Measurements from ENCODE around the gene COL1A1. TPM values are rescaled to one million over a fixed set of nuclear protein-coding genes. Genes with fewer than 3 reads are reported as not detected.

COL1A1 gene
- total and polyA plus RNA-seq, 8 donors = 9.0 to 875 (median 20.9) TPM

DNA sequence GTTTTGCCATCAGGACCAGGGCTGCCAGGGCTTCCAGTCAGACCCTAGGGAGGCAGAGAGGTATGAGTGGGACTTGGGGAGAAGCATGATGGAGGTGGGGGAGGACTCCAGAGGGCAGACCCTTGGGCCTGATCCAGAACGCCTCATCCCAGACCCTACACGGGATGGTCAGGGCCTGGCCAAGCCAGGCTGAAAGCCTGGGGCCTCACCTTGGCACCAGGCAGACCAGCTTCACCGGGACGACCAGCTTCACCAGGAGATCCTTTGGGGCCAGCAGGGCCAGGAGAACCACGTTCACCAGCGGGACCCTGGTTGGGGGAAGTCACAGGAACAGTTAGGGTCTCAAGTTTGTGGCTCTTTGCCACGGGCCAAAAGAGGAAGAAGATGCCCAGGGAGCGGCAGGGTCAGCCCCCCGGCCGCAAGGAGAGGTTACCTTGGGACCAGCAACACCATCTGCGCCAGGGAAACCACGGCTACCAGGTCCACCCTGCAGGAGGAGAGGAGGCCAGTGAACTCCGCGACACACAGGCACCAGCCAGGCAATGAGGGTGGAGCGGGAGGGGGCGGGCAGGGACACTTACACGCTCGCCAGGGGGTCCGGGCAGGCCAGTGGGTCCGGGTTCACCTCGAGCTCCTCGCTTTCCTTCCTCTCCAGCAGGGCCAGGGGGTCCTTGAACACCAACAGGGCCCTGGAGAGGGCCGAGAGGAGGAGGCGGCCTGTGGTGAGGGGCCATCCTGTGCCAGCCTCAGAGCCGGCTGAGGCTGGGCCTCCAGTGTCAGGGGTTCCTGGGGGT, 7.1 kb downstream of the COL1A1 start:
- intact Hi-C loops (cut with DNase I) = no loop called here
- WGBS, 2 donors = 72 to 78% methylated on average over 25 of the region's 25 CpGs
- H3K9me3 ChIP-seq = no peaks in the 10 kb centered on the region
- H3K27ac ChIP-seq = no peak overlapping the region
- FAIRE-seq (no peak), DNase-seq (peak in 1 of 6 donors; percentile 19), ATAC-seq (no peak)
- TF ChIP-seq, protein P1, sequence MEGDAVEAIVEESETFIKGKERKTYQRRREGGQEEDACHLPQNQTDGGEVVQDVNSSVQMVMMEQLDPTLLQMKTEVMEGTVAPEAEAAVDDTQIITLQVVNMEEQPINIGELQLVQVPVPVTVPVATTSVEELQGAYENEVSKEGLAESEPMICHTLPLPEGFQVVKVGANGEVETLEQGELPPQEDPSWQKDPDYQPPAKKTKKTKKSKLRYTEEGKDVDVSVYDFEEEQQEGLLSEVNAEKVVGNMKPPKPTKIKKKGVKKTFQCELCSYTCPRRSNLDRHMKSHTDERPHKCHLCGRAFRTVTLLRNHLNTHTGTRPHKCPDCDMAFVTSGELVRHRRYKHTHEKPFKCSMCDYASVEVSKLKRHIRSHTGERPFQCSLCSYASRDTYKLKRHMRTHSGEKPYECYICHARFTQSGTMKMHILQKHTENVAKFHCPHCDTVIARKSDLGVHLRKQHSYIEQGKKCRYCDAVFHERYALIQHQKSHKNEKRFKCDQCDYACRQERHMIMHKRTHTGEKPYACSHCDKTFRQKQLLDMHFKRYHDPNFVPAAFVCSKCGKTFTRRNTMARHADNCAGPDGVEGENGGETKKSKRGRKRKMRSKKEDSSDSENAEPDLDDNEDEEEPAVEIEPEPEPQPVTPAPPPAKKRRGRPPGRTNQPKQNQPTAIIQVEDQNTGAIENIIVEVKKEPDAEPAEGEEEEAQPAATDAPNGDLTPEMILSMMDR (IDR thresholded peaks at IDR 0.05) = no peak
- H3K4me3 ChIP-seq = no peak overlapping the region
- H3K27me3 ChIP-seq = no peaks in the 10 kb centered on the region
- H3K4me1 ChIP-seq = peaks cover 0 to 3% (median 0%) of the 10 kb centered on the region in 3 donors
- H3K36me3 ChIP-seq = no peaks in the 10 kb centered on the region

DNA sequence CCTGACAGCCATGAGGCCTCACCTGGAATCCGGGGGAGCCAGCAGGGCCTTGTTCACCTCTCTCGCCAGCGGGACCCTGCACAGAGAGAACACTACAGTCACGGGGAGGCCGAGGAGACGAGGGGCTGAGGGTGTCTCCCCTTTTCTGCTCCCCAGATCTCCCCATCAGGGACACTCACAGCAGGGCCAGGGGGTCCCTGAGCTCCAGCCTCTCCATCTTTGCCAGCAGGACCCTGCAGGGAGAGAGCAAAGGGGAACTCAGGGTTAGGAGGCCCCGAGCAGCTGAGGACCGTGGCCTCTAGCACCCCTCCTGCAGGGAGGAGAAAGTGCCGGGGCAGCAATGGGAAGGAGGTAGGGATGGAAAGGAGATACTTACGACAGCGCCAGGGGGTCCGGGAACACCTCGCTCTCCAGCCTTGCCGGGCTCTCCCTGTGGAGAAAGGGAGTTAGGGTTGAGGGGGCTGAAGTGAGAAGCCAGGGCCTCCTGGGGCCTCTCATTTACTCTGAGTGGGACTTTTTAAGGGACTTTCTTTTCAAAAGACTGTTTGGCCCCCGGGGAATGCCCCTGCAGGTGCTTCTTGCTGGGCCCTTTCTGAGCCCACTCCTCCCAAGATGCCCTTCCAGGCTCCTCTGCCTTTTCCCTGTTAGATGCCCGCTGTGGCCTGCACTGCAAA, 8.7 kb downstream of the COL1A1 start:
- Histone ChIP-seq H3K4me3 (no peak overlapping the region), H3K4me1 (no peaks in the 10 kb centered on the region), H3K9me3 (no peaks in the 10 kb centered on the region), H3K27ac (no peak overlapping the region), H3K27me3 (no peaks in the 10 kb centered on the region), H3K36me3 (no peaks in the 10 kb centered on the region)
- no peak for FAIRE-seq
- intact Hi-C loops (cut with DNase I) = no loop called here
- TF ChIP-seq, protein P1 (IDR thresholded peaks at IDR 0.05) = no peak
- WGBS, 2 donors = 86 to 89% methylated on average over 16 of the region's 16 CpGs
- DNase-seq = peak in 1 of 6 donors; percentile 9
- ATAC-seq = no peak

DNA sequence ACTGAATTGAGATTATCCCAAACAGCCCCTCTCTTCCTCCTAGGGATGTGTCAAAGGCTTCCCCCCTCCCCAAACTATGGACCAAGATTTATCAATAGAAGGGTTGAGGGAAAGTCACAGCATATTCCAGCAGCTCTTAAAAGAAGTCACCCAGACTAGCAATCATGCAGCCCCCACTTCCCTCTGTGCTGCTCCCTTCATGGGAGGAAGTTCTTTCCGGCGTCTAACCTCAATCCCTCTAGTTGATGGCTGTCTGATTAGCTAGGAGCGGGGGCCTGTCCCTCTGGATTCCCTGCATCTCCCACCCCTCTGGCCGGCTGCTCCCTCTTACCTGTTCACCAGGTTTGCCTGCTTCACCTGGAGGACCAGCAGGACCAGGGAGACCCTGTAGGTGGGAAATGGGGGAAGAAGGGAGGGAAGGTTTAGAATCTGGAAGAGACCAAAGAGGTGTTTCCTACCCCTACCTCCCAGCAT, 9.2 kb downstream of the COL1A1 start:
- no peak for ATAC-seq
- no peaks in the 10 kb centered on the region for H3K27me3 ChIP-seq
- DNase-seq = no peak
- 75 to 83% methylated on average over 4 of the region's 4 CpGs for WGBS, 2 donors
- no peak overlapping the region for H3K27ac ChIP-seq
- no peaks in the 10 kb centered on the region for H3K9me3 ChIP-seq
- H3K36me3 ChIP-seq = no peaks in the 10 kb centered on the region
- H3K4me3 ChIP-seq = no peak overlapping the region
- intact Hi-C loops (cut with DNase I) = no loop called here
- TF ChIP-seq, protein P1 (IDR thresholded peaks at IDR 0.05) = no peak
- FAIRE-seq = no peak
- H3K4me1 ChIP-seq = no peaks in the 10 kb centered on the region

DNA sequence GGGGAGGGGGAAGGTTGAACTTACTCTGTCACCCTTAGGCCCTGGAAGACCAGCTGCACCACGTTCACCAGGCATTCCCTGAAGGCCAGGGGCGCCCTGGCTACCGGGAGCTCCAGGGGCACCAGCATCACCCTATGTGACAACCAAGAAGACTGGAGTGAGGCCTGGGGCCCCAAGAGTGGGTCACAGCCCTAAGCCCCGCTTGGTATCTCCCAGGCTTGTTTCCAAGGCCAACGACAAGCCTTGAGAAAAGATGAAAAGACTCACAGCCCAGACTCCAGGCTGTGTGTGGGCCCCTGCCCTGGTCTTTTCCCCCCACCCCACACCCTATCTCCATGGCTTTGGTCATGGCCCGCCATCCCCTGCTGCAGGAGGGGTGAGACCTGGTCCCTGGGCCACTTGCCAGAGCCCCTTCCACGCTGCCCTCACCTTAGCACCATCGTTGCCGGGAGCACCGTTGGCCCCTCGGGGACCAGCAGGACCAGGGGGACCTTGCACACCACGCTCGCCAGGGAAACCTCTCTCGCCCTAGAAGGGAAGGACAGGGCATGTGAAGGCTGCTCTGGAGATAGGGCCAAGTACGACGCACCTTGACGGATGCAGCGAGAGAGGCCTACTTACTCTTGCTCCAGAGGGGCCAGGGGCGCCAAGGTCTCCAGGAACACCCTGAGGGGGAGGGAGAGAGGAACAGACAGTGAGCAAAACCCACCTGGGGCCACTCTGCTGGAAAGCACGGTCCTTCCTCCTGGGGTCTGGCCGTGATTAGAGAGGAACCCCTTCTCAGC, 9.9 kb downstream of the COL1A1 start:
- no peak overlapping the region for H3K27ac ChIP-seq

More for the DNA sequence above, 9.9 kb downstream of the COL1A1 start:
- no peak for ATAC-seq
- intact Hi-C loops (cut with DNase I) = no loop called here
- H3K4me3 ChIP-seq = no peak overlapping the region
- DNase-seq = peak in 1 of 6 donors; percentile 70
- WGBS, 2 donors = 73 to 79% methylated on average over 21 of the region's 21 CpGs
- TF ChIP-seq, protein P1 (IDR thresholded peaks at IDR 0.05) = no peak
- H3K4me1 ChIP-seq = no peaks in the 10 kb centered on the region
- no peaks in the 10 kb centered on the region for H3K27me3 ChIP-seq
- H3K36me3 ChIP-seq = no peaks in the 10 kb centered on the region
- H3K9me3 ChIP-seq = no peaks in the 10 kb centered on the region
- no peak for FAIRE-seq

Data from pancreas (tissue), 10 donors.